Type B pancreatic cell (in vitro differentiated cells): ENCODE measurements around the gene OTOF. TPM values are rescaled to one million over a fixed set of nuclear protein-coding genes. Genes with fewer than 3 reads are reported as not detected.

Experiments used
- DNase-seq: peaks from one replicate; pipeline ENCODE4 v3.0.0; 2021; ENCODE audit warnings: mixed read lengths; ENCODE audit not compliant: unreplicated experiment; ENCODE audit errors: extremely low spot score
- H3K27ac Mint-ChIP-seq: 2 replicates; pipeline ENCODE4 v1.8.0; 2021; ENCODE audit warnings: mild to moderate bottlenecking, mixed read lengths
- H3K27me3 Mint-ChIP-seq: 2 replicates; pipeline ENCODE4 v1.8.0; 2021; ENCODE audit warnings: mixed read lengths
- H3K36me3 Mint-ChIP-seq: 2 replicates; pipeline ENCODE4 v1.8.0; 2021; ENCODE audit warnings: mixed read lengths
- H3K4me1 Mint-ChIP-seq: one replicate; pipeline ENCODE4 v1.8.0; 2021; ENCODE audit warnings: mixed read lengths; ENCODE audit not compliant: unreplicated experiment
- H3K4me3 Mint-ChIP-seq: 2 replicates; pipeline ENCODE4 v1.8.0; 2021; ENCODE audit warnings: mild to moderate bottlenecking, mixed read lengths
- H3K9me3 Mint-ChIP-seq: 2 replicates; pipeline ENCODE4 v1.8.0; 2021; ENCODE audit warnings: mixed read lengths
- total RNA-seq: library from RNA; stranded (reverse); gene quantifications from 2 replicates; pipeline ENCODE4 v1.2.1, GENCODE V29; 2021; ENCODE audit warnings: low replicate concordance
- TF ChIP-seq, protein P1 (sequence below): fragments of 200-600 bp; sonication (generic); conservative IDR thresholded peaks from 2 replicates; pipeline ENCODE4 v1.5.0; 2021; ENCODE audit warnings: antibody characterized with exemption, mild to moderate bottlenecking

Gene OTOF
- total RNA-seq, 1 donor from 2014 or later, result 0.05 TPM

DNA sequence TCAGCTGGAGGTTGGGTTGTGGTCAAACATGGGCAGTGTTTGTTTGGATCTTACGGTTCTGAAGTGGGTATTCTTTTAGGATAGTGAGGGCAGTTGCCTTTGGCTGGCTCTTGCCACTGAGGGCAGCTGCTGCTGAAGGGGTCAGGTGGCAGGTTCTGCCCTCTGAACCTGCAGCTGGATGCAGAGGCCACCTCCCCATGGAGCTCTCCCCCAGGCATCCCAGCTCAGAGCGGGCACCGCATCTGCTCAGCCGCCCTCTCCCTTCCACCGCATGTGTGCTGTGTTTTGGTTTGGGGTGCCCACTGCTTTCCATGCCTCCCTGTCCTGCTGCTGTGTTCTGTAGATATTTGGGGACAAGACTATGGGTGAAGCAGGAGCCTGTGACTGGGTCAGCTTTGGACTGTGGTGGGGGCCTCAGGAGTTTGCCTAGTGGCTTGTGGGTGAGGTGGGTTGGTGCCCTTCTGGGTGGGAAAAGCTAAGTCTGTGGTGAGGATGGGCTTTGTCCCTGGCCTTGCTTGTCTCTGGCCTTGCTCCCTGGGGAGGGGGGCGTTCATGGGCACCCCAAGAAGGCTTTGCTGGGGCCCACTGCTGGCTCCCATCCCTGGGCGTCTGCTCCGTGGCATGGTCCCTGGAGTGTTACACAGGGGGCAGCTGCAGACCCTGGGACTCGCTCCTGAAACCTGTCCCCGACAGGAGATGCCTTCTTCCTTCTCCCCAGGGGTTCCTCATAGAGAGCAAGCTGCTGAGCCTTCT is 28.5 kb downstream of the OTOF start:
- no peak overlapping the region for H3K4me3 Mint-ChIP-seq
- TF ChIP-seq, protein P1, sequence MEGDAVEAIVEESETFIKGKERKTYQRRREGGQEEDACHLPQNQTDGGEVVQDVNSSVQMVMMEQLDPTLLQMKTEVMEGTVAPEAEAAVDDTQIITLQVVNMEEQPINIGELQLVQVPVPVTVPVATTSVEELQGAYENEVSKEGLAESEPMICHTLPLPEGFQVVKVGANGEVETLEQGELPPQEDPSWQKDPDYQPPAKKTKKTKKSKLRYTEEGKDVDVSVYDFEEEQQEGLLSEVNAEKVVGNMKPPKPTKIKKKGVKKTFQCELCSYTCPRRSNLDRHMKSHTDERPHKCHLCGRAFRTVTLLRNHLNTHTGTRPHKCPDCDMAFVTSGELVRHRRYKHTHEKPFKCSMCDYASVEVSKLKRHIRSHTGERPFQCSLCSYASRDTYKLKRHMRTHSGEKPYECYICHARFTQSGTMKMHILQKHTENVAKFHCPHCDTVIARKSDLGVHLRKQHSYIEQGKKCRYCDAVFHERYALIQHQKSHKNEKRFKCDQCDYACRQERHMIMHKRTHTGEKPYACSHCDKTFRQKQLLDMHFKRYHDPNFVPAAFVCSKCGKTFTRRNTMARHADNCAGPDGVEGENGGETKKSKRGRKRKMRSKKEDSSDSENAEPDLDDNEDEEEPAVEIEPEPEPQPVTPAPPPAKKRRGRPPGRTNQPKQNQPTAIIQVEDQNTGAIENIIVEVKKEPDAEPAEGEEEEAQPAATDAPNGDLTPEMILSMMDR, result no peak

DNA sequence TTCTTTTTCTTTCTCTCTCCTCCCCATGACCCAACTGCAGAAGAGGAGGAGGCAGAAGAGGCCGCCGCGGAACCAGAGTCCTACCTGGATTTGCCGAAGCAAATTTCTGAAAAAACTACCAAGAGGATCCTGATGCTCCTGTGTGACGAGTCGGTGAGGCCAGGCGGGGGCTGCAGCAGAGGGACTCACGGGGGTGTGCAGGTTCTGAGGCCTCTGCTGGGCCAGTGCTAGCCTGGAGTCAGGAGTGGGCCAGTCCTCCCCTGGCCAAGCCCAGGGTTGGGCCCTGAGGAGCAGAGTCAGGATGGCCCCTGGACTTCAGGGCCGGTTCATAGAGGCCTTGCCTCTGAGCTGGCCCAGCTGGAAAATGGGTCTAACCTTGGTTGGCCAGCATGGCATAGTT is 29.3 kb downstream of the OTOF start:
- no peak overlapping the region for H3K4me3 Mint-ChIP-seq
- no peaks in the 10 kb centered on the region for H3K27me3 Mint-ChIP-seq
- TF ChIP-seq, protein P1, result no peak
- no peak for DNase-seq
- no peaks in the 10 kb centered on the region for H3K4me1 Mint-ChIP-seq
- no peak overlapping the region for H3K27ac Mint-ChIP-seq
- H3K9me3 Mint-ChIP-seq, result no peaks in the 10 kb centered on the region
- no peaks in the 10 kb centered on the region for H3K36me3 Mint-ChIP-seq

More for the DNA sequence above, 28.5 kb downstream of the OTOF start:
- no peaks in the 10 kb centered on the region for H3K9me3 Mint-ChIP-seq
- no peaks in the 10 kb centered on the region for H3K36me3 Mint-ChIP-seq
- no peak for DNase-seq
- H3K4me1 Mint-ChIP-seq, result no peaks in the 10 kb centered on the region
- no peak overlapping the region for H3K27ac Mint-ChIP-seq
- H3K27me3 Mint-ChIP-seq, result no peaks in the 10 kb centered on the region

DNA sequence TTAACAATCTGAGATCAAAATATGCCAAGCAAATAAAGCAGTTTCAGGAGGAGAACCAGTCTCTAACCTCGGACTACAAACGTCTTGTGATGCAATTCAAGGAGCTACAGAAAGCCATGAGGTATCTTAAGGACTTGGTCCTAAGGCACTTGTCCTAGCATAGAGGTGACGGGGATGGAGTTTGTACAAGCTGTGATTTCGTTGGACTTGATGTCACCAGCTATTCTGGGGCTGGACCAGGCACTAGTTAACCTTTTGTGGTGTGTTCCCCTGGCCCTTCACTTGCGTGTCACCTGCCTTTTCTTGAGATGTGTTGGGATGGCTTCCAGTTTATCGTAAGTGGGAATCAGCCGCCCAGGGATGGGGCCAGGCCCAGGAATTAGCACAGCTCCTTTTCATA is 33.7 kb downstream of the OTOF start:
- H3K27me3 Mint-ChIP-seq, result peaks cover 1% of the 10 kb centered on the region
- no peaks in the 10 kb centered on the region for H3K4me1 Mint-ChIP-seq
- no peak overlapping the region for H3K27ac Mint-ChIP-seq
- H3K4me3 Mint-ChIP-seq, result no peak overlapping the region
- H3K9me3 Mint-ChIP-seq, result no peaks in the 10 kb centered on the region
- DNase-seq, result no peak
- no peaks in the 10 kb centered on the region for H3K36me3 Mint-ChIP-seq
- TF ChIP-seq, protein P1, result no peak

GRCh38 chr2:26442707-26443106 is 35.2 kb downstream of the OTOF start:
- Mint-ChIP-seq H3K4me3 (no peak overlapping the region), H3K4me1 (no peaks in the 10 kb centered on the region), H3K27me3 (peaks cover 5% of the 10 kb centered on the region), H3K36me3 (no peaks in the 10 kb centered on the region), H3K9me3 (no peaks in the 10 kb centered on the region), H3K27ac (no peak overlapping the region)
- TF ChIP-seq, protein P1, result no peak
- no peak for DNase-seq

GRCh38 chr2:26442301-26442700 is 35.6 kb downstream of the OTOF start:
- no peak for DNase-seq
- Mint-ChIP-seq H3K9me3 (no peaks in the 10 kb centered on the region), H3K27me3 (peaks cover 5% of the 10 kb centered on the region), H3K27ac (no peak overlapping the region), H3K36me3 (no peaks in the 10 kb centered on the region), H3K4me3 (no peak overlapping the region), H3K4me1 (no peaks in the 10 kb centered on the region)
- TF ChIP-seq, protein P1, result no peak
